Prostate gland (tissue), 2 donors: ENCODE data around the gene TAS1R1.

Source experiments
- POLR2A ChIP-seq: fragments of 450-650 bp; IDR thresholded peaks from one replicate; pipeline ENCODE4 v1.6.1; 2016; ENCODE audit warnings: antibody characterized with exemption, mild to moderate bottlenecking
- TF ChIP-seq, protein P1 (sequence below), 4 experiments: fragments of 200-600 bp in 2 of 4; fragments of 450-650 bp in 2 of 4; sonication (generic) in 2 of 4; IDR thresholded peaks; 1 replicate in 3 of 4; 2 replicates in 1 of 4; pipeline ENCODE4 v1.5.1; 2016 to 2019; ENCODE audit warnings: antibody characterized with exemption in 4 of 4, mild to moderate bottlenecking in 2 of 4, moderate library complexity in 2 of 4

GRCh38 chr1:6511561-6512244, 43.4 kb upstream of the TAS1R1 start:
- TF ChIP-seq, protein P1, sequence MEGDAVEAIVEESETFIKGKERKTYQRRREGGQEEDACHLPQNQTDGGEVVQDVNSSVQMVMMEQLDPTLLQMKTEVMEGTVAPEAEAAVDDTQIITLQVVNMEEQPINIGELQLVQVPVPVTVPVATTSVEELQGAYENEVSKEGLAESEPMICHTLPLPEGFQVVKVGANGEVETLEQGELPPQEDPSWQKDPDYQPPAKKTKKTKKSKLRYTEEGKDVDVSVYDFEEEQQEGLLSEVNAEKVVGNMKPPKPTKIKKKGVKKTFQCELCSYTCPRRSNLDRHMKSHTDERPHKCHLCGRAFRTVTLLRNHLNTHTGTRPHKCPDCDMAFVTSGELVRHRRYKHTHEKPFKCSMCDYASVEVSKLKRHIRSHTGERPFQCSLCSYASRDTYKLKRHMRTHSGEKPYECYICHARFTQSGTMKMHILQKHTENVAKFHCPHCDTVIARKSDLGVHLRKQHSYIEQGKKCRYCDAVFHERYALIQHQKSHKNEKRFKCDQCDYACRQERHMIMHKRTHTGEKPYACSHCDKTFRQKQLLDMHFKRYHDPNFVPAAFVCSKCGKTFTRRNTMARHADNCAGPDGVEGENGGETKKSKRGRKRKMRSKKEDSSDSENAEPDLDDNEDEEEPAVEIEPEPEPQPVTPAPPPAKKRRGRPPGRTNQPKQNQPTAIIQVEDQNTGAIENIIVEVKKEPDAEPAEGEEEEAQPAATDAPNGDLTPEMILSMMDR (IDR thresholded peaks at IDR 0.05): no peak
- TF ChIP-seq POLR2A: no peak
